ENCODE data around the gene PTPRH. TPM values are rescaled to one million over a fixed set of nuclear protein-coding genes. Genes with fewer than 3 reads are reported as not detected.
A peak's percentile ranks its signal among the peaks of the same experiment; 100 is the strongest.

PTPRH gene
- not detected for total RNA-seq

GRCh38 chr19:55208880-55209692 is at the start of gene PTPRH:
Gene PTPRH, minus strand, starts transcription at chr19:55209501. Its CDS starts 68 bp downstream, at chr19:55209433.
- Mint-ChIP-seq H3K4me1 (no peaks in the 10 kb centered on the region), H3K27me3 (peaks cover 14% of the 10 kb centered on the region), H3K9me3 (no peaks in the 10 kb centered on the region), H3K36me3 (ENCODE audit: low read depth) (no peaks in the 10 kb centered on the region), H3K27ac (no peak within 1 kb of the TSS), H3K4me3 (no peak within 1 kb of the TSS)
- ATAC-seq (replicated peaks), result no peak

GRCh38 chr19:55258476-55258827 is 49.2 kb upstream of the PTPRH start:
- Mint-ChIP-seq H3K4me1 (peaks cover 29% of the 10 kb centered on the region), H3K9me3 (no peaks in the 10 kb centered on the region), H3K27me3 (no peaks in the 10 kb centered on the region), H3K27ac (peak overlapping the region; percentile 98), H3K4me3 (peak overlapping the region; percentile 96), H3K36me3 (ENCODE audit: low read depth) (peaks cover 61% of the 10 kb centered on the region)
- ATAC-seq (replicated peaks), result peak; percentile 6

GRCh38 chr19:55257461-55258420 is 48.4 kb upstream of the PTPRH start:
- no peak for ATAC-seq (replicated peaks)
- peaks cover 32% of the 10 kb centered on the region for H3K4me1 Mint-ChIP-seq
- H3K4me3 Mint-ChIP-seq, result peak overlapping the region; percentile 96
- peak overlapping the region; percentile 98 for H3K27ac Mint-ChIP-seq
- H3K9me3 Mint-ChIP-seq, result no peaks in the 10 kb centered on the region
- peaks cover 67% of the 10 kb centered on the region for H3K36me3 Mint-ChIP-seq (ENCODE audit: low read depth)
- no peaks in the 10 kb centered on the region for H3K27me3 Mint-ChIP-seq

- ATAC-seq (replicated peaks), result no peak
- Mint-ChIP-seq H3K4me1 (peaks cover 30% of the 10 kb centered on the region), H3K4me3 (peak overlapping the region; percentile 96)
Observed at GRCh38 chr19:55256562-55257460, 47.5 kb upstream of the PTPRH start.

GRCh38 chr19:55255618-55256423 is 46.5 kb upstream of the PTPRH start:
- no peaks in the 10 kb centered on the region for H3K27me3 Mint-ChIP-seq
- H3K27ac Mint-ChIP-seq, result peak overlapping the region; percentile 98
- peaks cover 79% of the 10 kb centered on the region for H3K36me3 Mint-ChIP-seq (ENCODE audit: low read depth)
- H3K9me3 Mint-ChIP-seq, result no peaks in the 10 kb centered on the region
- peak overlapping the region; percentile 96 for H3K4me3 Mint-ChIP-seq
- peak; percentile 48 for ATAC-seq (replicated peaks)
- H3K4me1 Mint-ChIP-seq, result peaks cover 40% of the 10 kb centered on the region

More at GRCh38 chr19:55256562-55257460, 47.5 kb upstream of the PTPRH start:
- Mint-ChIP-seq H3K27ac (peak overlapping the region; percentile 98), H3K27me3 (no peaks in the 10 kb centered on the region), H3K9me3 (no peaks in the 10 kb centered on the region), H3K36me3 (ENCODE audit: low read depth) (peaks cover 69% of the 10 kb centered on the region)

- Mint-ChIP-seq H3K9me3 (no peaks in the 10 kb centered on the region), H3K4me3 (peak overlapping the region; percentile 96), H3K27me3 (no peaks in the 10 kb centered on the region), H3K4me1 (peaks cover 44% of the 10 kb centered on the region), H3K27ac (peak overlapping the region; percentile 98), H3K36me3 (ENCODE audit: low read depth) (peaks cover 82% of the 10 kb centered on the region)
- no peak for ATAC-seq (replicated peaks)
Observed at GRCh38 chr19:55254625-55254977, 45.3 kb upstream of the PTPRH start.

- H3K4me1 Mint-ChIP-seq, result peaks cover 46% of the 10 kb centered on the region
- H3K27ac Mint-ChIP-seq, result peak overlapping the region; percentile 98
- peaks cover 80% of the 10 kb centered on the region for H3K36me3 Mint-ChIP-seq (ENCODE audit: low read depth)
- no peaks in the 10 kb centered on the region for H3K9me3 Mint-ChIP-seq
- peak; percentile 22 for ATAC-seq (replicated peaks)
- no peaks in the 10 kb centered on the region for H3K27me3 Mint-ChIP-seq
- H3K4me3 Mint-ChIP-seq, result peak overlapping the region; percentile 96
Observed at GRCh38 chr19:55253842-55254624, 44.7 kb upstream of the PTPRH start.

GRCh38 chr19:55252760-55253663 is 43.7 kb upstream of the PTPRH start:
- Mint-ChIP-seq H3K27ac (peak overlapping the region; percentile 98), H3K4me1 (peaks cover 51% of the 10 kb centered on the region), H3K4me3 (peak overlapping the region; percentile 96), H3K9me3 (no peaks in the 10 kb centered on the region), H3K36me3 (ENCODE audit: low read depth) (peaks cover 86% of the 10 kb centered on the region), H3K27me3 (no peaks in the 10 kb centered on the region)
- ATAC-seq (replicated peaks), result no peak

- ATAC-seq (replicated peaks), result peak; percentile 58
- H3K36me3 Mint-ChIP-seq (ENCODE audit: low read depth), result peaks cover 76% of the 10 kb centered on the region
- H3K4me1 Mint-ChIP-seq, result peaks cover 46% of the 10 kb centered on the region
- peak overlapping the region; percentile 96 for H3K4me3 Mint-ChIP-seq
- H3K27ac Mint-ChIP-seq, result peak overlapping the region; percentile 98
- H3K9me3 Mint-ChIP-seq, result no peaks in the 10 kb centered on the region
- H3K27me3 Mint-ChIP-seq, result no peaks in the 10 kb centered on the region
Observed at GRCh38 chr19:55251341-55252081, 42.2 kb upstream of the PTPRH start.

GRCh38 chr19:55250262-55251036 is 41.1 kb upstream of the PTPRH start:
- no peaks in the 10 kb centered on the region for H3K27me3 Mint-ChIP-seq

GRCh38 chr19:55249841-55250240 is 40.5 kb upstream of the PTPRH start:
- H3K9me3 Mint-ChIP-seq, result no peaks in the 10 kb centered on the region
- ATAC-seq (replicated peaks), result no peak
- no peak overlapping the region for H3K27ac Mint-ChIP-seq
- no peaks in the 10 kb centered on the region for H3K27me3 Mint-ChIP-seq
- H3K36me3 Mint-ChIP-seq (ENCODE audit: low read depth), result peaks cover 76% of the 10 kb centered on the region
- peaks cover 37% of the 10 kb centered on the region for H3K4me1 Mint-ChIP-seq
- no peak overlapping the region for H3K4me3 Mint-ChIP-seq

More at GRCh38 chr19:55250262-55251036, 41.1 kb upstream of the PTPRH start:
- Mint-ChIP-seq H3K4me3 (peak overlapping the region; percentile 96), H3K9me3 (no peaks in the 10 kb centered on the region), H3K27ac (peak overlapping the region; percentile 98), H3K4me1 (peaks cover 37% of the 10 kb centered on the region), H3K36me3 (ENCODE audit: low read depth) (peaks cover 76% of the 10 kb centered on the region)
- ATAC-seq (replicated peaks), result no peak
